WTC11 (cell line): ENCODE measurements around the gene FNBP1L. TPM values are rescaled to one million over a fixed set of nuclear protein-coding genes. Genes with fewer than 3 reads are reported as not detected.

Source experiments
- ATAC-seq: fragments of 200-7000 bp; cut with Tn5 transposase; 2 replicates; pipeline ENCODE4 v1.10.0; 2021; ENCODE audit warnings: mild to moderate bottlenecking, moderate library complexity
- CTCF ChIA-PET: fragments of 300-600 bp; sonication (Branson Sonifier 250); formaldehyde crosslinking; loops from one replicate; lab custom pipeline; 2021; ENCODE audit warnings: antibody characterized with exemption; lab: Charles Lee
- POLR2A ChIA-PET: fragments of 350-600 bp; sonication (Branson Sonifier 250); formaldehyde crosslinking; loops from one replicate; lab custom pipeline; 2021; ENCODE audit warnings: antibody characterized with exemption; lab: Charles Lee
- DNase-seq: peaks from one replicate; pipeline ENCODE4 v3.0.0; 2021; ENCODE audit warnings: low spot score
- H3K27ac Mint-ChIP-seq: 2 replicates; pipeline ENCODE4 v1.8.0; 2021; ENCODE audit warnings: mixed read lengths
- H3K27me3 Mint-ChIP-seq: 2 replicates; pipeline ENCODE4 v1.8.0; 2021; ENCODE audit warnings: low read depth, mild to moderate bottlenecking, moderate library complexity, mixed read lengths
- H3K36me3 Mint-ChIP-seq: 2 replicates; pipeline ENCODE4 v1.8.0; 2021; ENCODE audit warnings: mixed read lengths
- H3K4me1 Mint-ChIP-seq: 2 replicates; pipeline ENCODE4 v1.8.0; 2022; ENCODE audit warnings: mixed read lengths
- H3K4me3 Mint-ChIP-seq: 2 replicates; pipeline ENCODE4 v1.8.0; 2021; ENCODE audit warnings: mild to moderate bottlenecking, moderate library complexity, mixed read lengths
- H3K9me3 Mint-ChIP-seq: 2 replicates; pipeline ENCODE4 v1.8.0; 2021; ENCODE audit warnings: mixed read lengths
- CBFB ChIP-seq: sonication (generic); formaldehyde crosslinking; IDR thresholded peaks from 2 replicates; pipeline ENCODE4 v1.8.1; 2022; ENCODE audit warnings: mild to moderate bottlenecking, low read depth, missing genetic modification reagents
- CDX4 ChIP-seq: fragments of 250-450 bp; sonication (Bioruptor Pico); IDR thresholded peaks from 2 replicates; pipeline ENCODE4 v1.9.0; 2021; ENCODE audit warnings: moderate library complexity, mild to moderate bottlenecking, inconsistent platforms, borderline replicate concordance
- E2F1 ChIP-seq: sonication (generic); formaldehyde crosslinking; IDR thresholded peaks from 2 replicates; pipeline ENCODE4 v1.8.0; 2022; ENCODE audit warnings: mild to moderate bottlenecking, missing genetic modification reagents
- E2F5 ChIP-seq: sonication (generic); formaldehyde crosslinking; IDR thresholded peaks from 2 replicates; pipeline ENCODE4 v1.8.1; 2022; ENCODE audit warnings: mild to moderate bottlenecking, moderate library complexity, missing genetic modification reagents
- ERG ChIP-seq: fragments of 250-450 bp; sonication (Bioruptor Pico); IDR thresholded peaks from 2 replicates; pipeline ENCODE4 v1.8.0; 2021; ENCODE audit warnings: mild to moderate bottlenecking
- FOXP1 ChIP-seq: sonication (generic); formaldehyde crosslinking; IDR thresholded peaks from 2 replicates; pipeline ENCODE4 v1.8.0; 2022; ENCODE audit warnings: missing genetic modification reagents, mild to moderate bottlenecking, moderate library complexity, borderline replicate concordance
- HMGA2 ChIP-seq: fragments of 250-450 bp; sonication (Bioruptor Pico); IDR thresholded peaks from 2 replicates; pipeline ENCODE4 v1.4.0; 2021; ENCODE audit warnings: mild to moderate bottlenecking, moderate library complexity
- IRF2 ChIP-seq: sonication (generic); formaldehyde crosslinking; IDR thresholded peaks from 2 replicates; pipeline ENCODE4 v1.8.0; 2022; ENCODE audit warnings: low read depth, missing genetic modification reagents, borderline replicate concordance
- MAX ChIP-seq: sonication (generic); formaldehyde crosslinking; IDR thresholded peaks from 2 replicates; pipeline ENCODE4 v1.8.0; 2022; ENCODE audit warnings: mild to moderate bottlenecking, missing genetic modification reagents
- NR3C1 ChIP-seq: sonication (generic); formaldehyde crosslinking; conservative IDR thresholded peaks from 2 replicates; pipeline ENCODE4 v1.8.1; 2023; ENCODE audit warnings: low read depth, mild to moderate bottlenecking, missing genetic modification reagents
- OVOL2 ChIP-seq: fragments of 250-450 bp; sonication (Bioruptor Pico); IDR thresholded peaks from 2 replicates; pipeline ENCODE4 v1.9.0; 2021; ENCODE audit warnings: mild to moderate bottlenecking, borderline replicate concordance
- PRDM15 ChIP-seq: sonication (generic); formaldehyde crosslinking; IDR thresholded peaks from 2 replicates; pipeline ENCODE4 v1.8.0; 2022; ENCODE audit warnings: missing genetic modification reagents
- SMAD3 ChIP-seq: sonication (generic); formaldehyde crosslinking; IDR thresholded peaks from 2 replicates; pipeline ENCODE4 v1.8.0; 2022; ENCODE audit warnings: missing genetic modification reagents, mild to moderate bottlenecking, borderline replicate concordance
- SP1 ChIP-seq: sonication (generic); formaldehyde crosslinking; conservative IDR thresholded peaks from 2 replicates; pipeline ENCODE4 v1.8.1; 2022; ENCODE audit warnings: missing genetic modification reagents
- STAT6 ChIP-seq: sonication (generic); formaldehyde crosslinking; conservative IDR thresholded peaks from 2 replicates; pipeline ENCODE4 v1.8.1; 2023; ENCODE audit warnings: mild to moderate bottlenecking, low read depth, missing genetic modification reagents, moderate library complexity
- ZNF121 ChIP-seq: sonication (generic); formaldehyde crosslinking; IDR thresholded peaks from 2 replicates; pipeline ENCODE4 v1.8.0; 2023; ENCODE audit warnings: missing genetic modification reagents
- ZNF138 ChIP-seq: sonication (generic); formaldehyde crosslinking; conservative IDR thresholded peaks from 2 replicates; pipeline ENCODE4 v1.8.1; 2022; ENCODE audit warnings: mild to moderate bottlenecking, moderate library complexity, missing genetic modification reagents
- ZNF263 ChIP-seq: sonication (generic); formaldehyde crosslinking; IDR thresholded peaks from 2 replicates; pipeline ENCODE4 v1.8.1; 2022; ENCODE audit warnings: low read depth, mild to moderate bottlenecking, moderate library complexity, missing genetic modification reagents
- ZNF416 ChIP-seq: fragments of 250-450 bp; sonication (Bioruptor Pico); IDR thresholded peaks from 2 replicates; pipeline ENCODE4 v1.9.0; 2021; ENCODE audit warnings: mild to moderate bottlenecking, inconsistent platforms
- ZNF423 ChIP-seq: fragments of 250-450 bp; sonication (Bioruptor Pico); IDR thresholded peaks from 2 replicates; pipeline ENCODE4 v2.1.2; 2022; ENCODE audit warnings: mild to moderate bottlenecking, moderate library complexity
- ZNF425 ChIP-seq: fragments of 250-450 bp; sonication (Bioruptor Pico); conservative IDR thresholded peaks from 2 replicates; pipeline ENCODE4 v1.9.0; 2021; ENCODE audit warnings: mild to moderate bottlenecking
- total RNA-seq: library from RNA; stranded (reverse); gene quantifications from 3 replicates; pipeline ENCODE4 v1.2.3, GENCODE V29; 2021

The FNBP1L gene
- total RNA-seq, 1 experiment from 2014 or later = 79.1 TPM

GRCh38 chr1:93541045-93541444 lies 93.1 kb downstream of the FNBP1L start:
- H3K4me1 Mint-ChIP-seq = peaks cover 11% of the 10 kb centered on the region
- H3K4me3 Mint-ChIP-seq = no peak overlapping the region
- TF ChIP-seq CDX4 (CRISPR knock-in tag) (no peak), ZNF138 (no peak), CBFB (no peak), SMAD3 (CRISPR knock-in tag) (no peak), NR3C1 (CRISPR knock-in tag) (no peak), ZNF423 (CRISPR knock-in tag) (no peak), ZNF425 (no peak), OVOL2 (CRISPR knock-in tag) (no peak), ZNF416 (CRISPR knock-in tag) (no peak), PRDM15 (CRISPR knock-in tag) (no peak), E2F1 (no peak), SP1 (CRISPR knock-in tag) (no peak), FOXP1 (CRISPR knock-in tag) (no peak)
- H3K36me3 Mint-ChIP-seq = peaks cover 9% of the 10 kb centered on the region
- POLR2A ChIA-PET = no interaction called here
- ATAC-seq = no peak
- DNase-seq = no peak
- H3K9me3 Mint-ChIP-seq = no peaks in the 10 kb centered on the region
- no peaks in the 10 kb centered on the region for H3K27me3 Mint-ChIP-seq
- CTCF ChIA-PET = interaction anchor here (1.6 kb wide), 1 partner anchor 236 kb away, joined by 4 read pairs; no protein-coding TSS in a partner anchor
- H3K27ac Mint-ChIP-seq = peak overlapping the region; percentile 21

- ChIA-PET POLR2A (interaction anchor here (0.6 to 1.1 kb wide), 6 partner anchors 10 to 1263 kb away, joined by 3 to 8 read pairs (median 4); partner anchors contain the start of gene FNBP1L), CTCF (interaction anchor here (0.6 to 1.6 kb wide), 5 partner anchors 9 to 302 kb away, joined by 3 to 6 read pairs (median 4); no protein-coding TSS in a partner anchor)
- H3K4me3 Mint-ChIP-seq = no peak overlapping the region
- H3K9me3 Mint-ChIP-seq = no peaks in the 10 kb centered on the region
- ATAC-seq (no peak), DNase-seq (no peak)
- peaks cover 12% of the 10 kb centered on the region for H3K36me3 Mint-ChIP-seq
- H3K27ac Mint-ChIP-seq = no peak overlapping the region
- H3K4me1 Mint-ChIP-seq = peaks cover 11% of the 10 kb centered on the region
- no peaks in the 10 kb centered on the region for H3K27me3 Mint-ChIP-seq
- TF ChIP-seq ZNF121 = no peak
- no peak for TF ChIP-seq MAX (CRISPR knock-in tag)
- no peak for TF ChIP-seq SP1 (CRISPR knock-in tag)
- no peak for TF ChIP-seq E2F5 (CRISPR knock-in tag)
- no peak for TF ChIP-seq NR3C1 (CRISPR knock-in tag)
- TF ChIP-seq HMGA2 (CRISPR knock-in tag) = no peak
- TF ChIP-seq ERG = no peak
- TF ChIP-seq IRF2 = no peak
- no peak for TF ChIP-seq ZNF263 (CRISPR knock-in tag)
- no peak for TF ChIP-seq STAT6 (CRISPR knock-in tag)
Measured at GRCh38 chr1:93542398-93542797, 94.5 kb downstream of the FNBP1L start.
